AG04450 (cell line): ENCODE results near the gene CRAMP1. TPM values are rescaled to one million over a fixed set of nuclear protein-coding genes. Genes with fewer than 3 reads are reported as not detected.

ENCODE experiments used
- CTCF ChIA-PET: fragments of 300-600, 350-600 bp; formaldehyde crosslinking; extraction: SDS; loops from one replicate; lab custom pipeline; 2022; ENCODE audit warnings: antibody characterized with exemption, inconsistent platforms; lab: Charles Lee
- POLR2A ChIA-PET: fragments of 350-600 bp; formaldehyde crosslinking; extraction: SDS; loops from one replicate; lab custom pipeline; 2021; ENCODE audit warnings: antibody characterized with exemption, inconsistent platforms; lab: Yijun Ruan, JAX
- DNase-seq: peaks from one replicate; pipeline ENCODE4 v3.0.0-alpha.2; 2011; ENCODE audit warnings: low read depth, low spot score
- H3K27ac ChIP-seq: one replicate; pipeline ENCODE4 v1.5.1; 2012; ENCODE audit warnings: low read depth, low read length, control low read depth
- H3K27me3 ChIP-seq: one replicate; pipeline ENCODE4 v1.6.0; 2012; ENCODE audit warnings: low read length; ENCODE audit not compliant: control insufficient read depth, insufficient read depth
- H3K4me3 ChIP-seq: 2 replicates; pipeline ENCODE4 v1.5.1; 2011; ENCODE audit warnings: mild to moderate bottlenecking, low read depth, low read length, control low read depth
- H3K9me3 ChIP-seq: 2 replicates; pipeline ENCODE4 v1.5.1; 2012; ENCODE audit warnings: low read length; ENCODE audit not compliant: control insufficient read depth, insufficient read depth
- CTCF ChIP-seq: IDR thresholded peaks from 2 replicates; pipeline ENCODE4 v1.5.1; 2011; ENCODE audit warnings: low read depth, low read length, control low read depth, inconsistent platforms
- polyA plus RNA-seq: library from polyadenylated mRNA; depleted of rRNA; stranded (reverse); fragments of >200 nt; gene quantifications from 2 replicates; pipeline ENCODE4 v1.2.3, GENCODE V29; 2011; rRNA removed

The CRAMP1 gene
- polyA plus RNA-seq, 1 experiment: 7.8 TPM

- no peak overlapping the region for H3K4me3 ChIP-seq
- H3K9me3 ChIP-seq: no peaks in the 10 kb centered on the region; the same call in 1 of the 2 replicates
- H3K27ac ChIP-seq: no peak overlapping the region
- DNase-seq: no peak
- CTCF ChIA-PET: interaction anchor here (0.6 to 1.9 kb wide), 5 partner anchors 9 to 285 kb away, joined by 3 to 10 read pairs (median 6); no protein-coding TSS in a partner anchor
- POLR2A ChIA-PET: no interaction called here
- TF ChIP-seq CTCF: no peak
- no peaks in the 10 kb centered on the region for H3K27me3 ChIP-seq
Measured at GRCh38 chr16:1724491-1724890, 112.3 kb downstream of the CRAMP1 start.

- Histone ChIP-seq H3K27me3 (no peaks in the 10 kb centered on the region), H3K27ac (no peak overlapping the region), H3K9me3 (no peaks in the 10 kb centered on the region; the same call in 1 of the 2 replicates), H3K4me3 (no peak overlapping the region)
- POLR2A ChIA-PET: no interaction called here
- TF ChIP-seq CTCF: no peak
- no peak for DNase-seq
- CTCF ChIA-PET: interaction anchor here (1.0 kb wide), 1 partner anchor 21 kb away, joined by 5 read pairs; the partner anchor contains the start of gene MAPK8IP3
Measured at GRCh38 chr16:1726661-1727502, 114.7 kb downstream of the CRAMP1 start.

Other genes starting within 250 kb of the CRAMP1 start
- 7.6 and 9.3 TPM in 2 replicates for gene UNKL, start 197.7 kb upstream of the CRAMP1 start, polyA plus RNA-seq
- gene UQCC4, start 191.6 kb upstream of the CRAMP1 start, polyA plus RNA-seq: 14.2 and 15.2 TPM in 2 replicates
- not detected in 2 replicates for gene PERCC1, start 181.3 kb upstream of the CRAMP1 start, polyA plus RNA-seq
- gene CCDC154, start 167.8 kb upstream of the CRAMP1 start, polyA plus RNA-seq: 0.02 and 0.06 TPM in 2 replicates
- 15.7 and 19.1 TPM in 2 replicates for gene CLCN7, start 137.3 kb upstream of the CRAMP1 start, polyA plus RNA-seq
- not detected in 2 replicates for gene PTX4, start 123.4 kb upstream of the CRAMP1 start, polyA plus RNA-seq
- 6.2 and 7.4 TPM in 2 replicates for gene TELO2, start 119.0 kb upstream of the CRAMP1 start, polyA plus RNA-seq
- gene TMEM204, start 78.7 kb upstream of the CRAMP1 start, polyA plus RNA-seq: 6.2 and 8.4 TPM in 2 replicates
- 6.4 and 8.3 TPM in 2 replicates for gene IFT140, start 288 bp upstream of the CRAMP1 start, polyA plus RNA-seq
- 39.2 and 41.2 TPM in 2 replicates for gene JPT2, start 65.9 kb downstream of the CRAMP1 start, polyA plus RNA-seq
- gene MAPK8IP3, start 93.8 kb downstream of the CRAMP1 start, polyA plus RNA-seq: 11.8 and 14.7 TPM in 2 replicates
- gene NME3, start 159.2 kb downstream of the CRAMP1 start, polyA plus RNA-seq: 15.6 and 25.5 TPM in 2 replicates
- 2.4 and 3.1 TPM in 2 replicates for gene EME2, start 160.4 kb downstream of the CRAMP1 start, polyA plus RNA-seq
- 55.8 and 62.2 TPM in 2 replicates for gene MRPS34, start 160.8 kb downstream of the CRAMP1 start, polyA plus RNA-seq
- 11.0 and 13.3 TPM in 2 replicates for gene SPSB3, start 170.2 kb downstream of the CRAMP1 start, polyA plus RNA-seq
- 20.0 and 29.2 TPM in 2 replicates for gene NUBP2, start 170.6 kb downstream of the CRAMP1 start, polyA plus RNA-seq
- gene IGFALS, start 181.3 kb downstream of the CRAMP1 start, polyA plus RNA-seq: not detected in 2 replicates
- 11.8 and 16.2 TPM in 2 replicates for gene HAGH, start 214.5 kb downstream of the CRAMP1 start, polyA plus RNA-seq
- 35.2 and 45.4 TPM in 2 replicates for gene FAHD1, start 214.8 kb downstream of the CRAMP1 start, polyA plus RNA-seq